Panc1 (cell line): ENCODE results near the gene FBXO5. TPM values are rescaled to one million over a fixed set of nuclear protein-coding genes. Genes with fewer than 3 reads are reported as not detected.

Experiments used
- ATAC-seq: fragments of 200-7000 bp; cut with Tn5 transposase; 2 replicates; pipeline ENCODE4 v1.9.1; 2020; ENCODE audit warnings: mild to moderate bottlenecking, moderate library complexity
- BruUV-seq: library from RNA; stranded (reverse); fragments of 400-500 nt; replicated peaks from 2 replicates; lab custom pipeline; 2021; lab: Mats Ljungman, UMichigan
- CTCF ChIA-PET: fragments of 300-600 bp; sonication (Branson Sonifier 250); formaldehyde crosslinking; loops from one replicate; lab custom pipeline; 2022; ENCODE audit warnings: antibody characterized with exemption; lab: Charles Lee
- POLR2A ChIA-PET: fragments of 300-600 bp; sonication (Branson Sonifier 250); formaldehyde crosslinking; loops from one replicate; lab custom pipeline; 2022; ENCODE audit warnings: antibody characterized with exemption; lab: Charles Lee
- DNase-seq: peaks from one replicate; pipeline ENCODE4 v3.0.0-alpha.2; 2010; ENCODE audit warnings: low read depth, low spot score
- H3K27ac ChIP-seq: 2 replicates; pipeline ENCODE4 v1.5.1; 2011; ENCODE audit warnings: mild to moderate bottlenecking, low read length, inconsistent platforms
- H3K27me3 ChIP-seq: fragments of 200-500 bp; sonication (Bioruptor generic); 2 replicates; pipeline ENCODE4 v1.6.0; 2014; ENCODE audit warnings: low read length, inconsistent platforms; ENCODE audit not compliant: control insufficient read depth, insufficient read depth
- H3K36me3 ChIP-seq: fragments of 200-500 bp; sonication (Bioruptor generic); 2 replicates; pipeline ENCODE4 v1.5.1; 2014; ENCODE audit warnings: inconsistent platforms, mild to moderate bottlenecking, low read length, moderate library complexity; ENCODE audit not compliant: control insufficient read depth, insufficient read depth
- H3K4me1 ChIP-seq: 2 replicates; pipeline ENCODE4 v1.5.1; 2011; ENCODE audit warnings: inconsistent platforms, mild to moderate bottlenecking, low read length, moderate library complexity; ENCODE audit not compliant: control insufficient read depth, insufficient read depth
- H3K4me3 ChIP-seq, 2 experiments: 2 replicates each; pipeline ENCODE4 v1.5.1; 2011 to 2012; ENCODE audit warnings: low read depth in 2 of 2, low read length in 2 of 2, mild to moderate bottlenecking in 2 of 2, inconsistent platforms in 1 of 2, moderate library complexity in 1 of 2
- H3K9me3 ChIP-seq: fragments of 200-500 bp; sonication (Bioruptor generic); 2 replicates; pipeline ENCODE4 v1.5.1; 2014; ENCODE audit warnings: low read depth, mild to moderate bottlenecking, inconsistent platforms, low read length, moderate library complexity; ENCODE audit not compliant: control insufficient read depth, insufficient read depth
- CTCF ChIP-seq: fragments of 450-650 bp; IDR thresholded peaks from 2 replicates; pipeline ENCODE4 v1.5.1; 2017; ENCODE audit warnings: mild to moderate bottlenecking
- POLR2AphosphoS5 ChIP-seq: IDR thresholded peaks from 2 replicates; pipeline ENCODE4 v1.6.1; 2012; ENCODE audit warnings: mild to moderate bottlenecking, low read depth, low read length, moderate library complexity
- REST ChIP-seq, 2 experiments: IDR thresholded peaks; 2 replicates each; pipeline ENCODE4 v1.6.1; 2011 to 2012; ENCODE audit warnings: low read depth in 2 of 2, control low read depth in 1 of 2, low read length in 1 of 2, mild to moderate bottlenecking in 1 of 2, moderate library complexity in 1 of 2; ENCODE audit not compliant: insufficient read depth in 1 of 2
- SIN3A ChIP-seq: IDR thresholded peaks from 2 replicates; pipeline ENCODE4 v1.6.1; 2012; ENCODE audit warnings: low read depth, mild to moderate bottlenecking, low read length, moderate library complexity, borderline replicate concordance; ENCODE audit not compliant: insufficient read depth
- TCF7L2 ChIP-seq: IDR thresholded peaks from 2 replicates; pipeline ENCODE4 v1.6.1; 2011; ENCODE audit warnings: mild to moderate bottlenecking, low read depth, low read length, inconsistent platforms
- in situ Hi-C: cut with HindIII; loops from 2 replicates; pipeline ENCODE4 v1.10.0; 2016; ENCODE audit warnings: low sequenced_read_pairs, low pct_unique_long_range_greater_than_20kb
- intact Hi-C: fragments of 100-400 bp; cut with micrococcal nuclease; formaldehyde crosslinking; loops from one replicate; pipeline ENCODE4 v1.10.0; 2022; ENCODE audit not compliant: unreplicated experiment
- total RNA-seq: library from RNA; stranded (reverse); gene quantifications from one replicate; pipeline ENCODE4 v1.2.1, GENCODE V29; 2021; ENCODE audit not compliant: unreplicated experiment

FBXO5 gene
- total RNA-seq, 1 experiment from 2014 or later = 33.6 TPM

GRCh38 chr6:152980656-152981055 is 2.2 kb downstream of the FBXO5 start:
- in situ Hi-C loops = no loop called here
- ATAC-seq = no peak
- DNase-seq = no peak
- intact Hi-C loops = no loop called here
- H3K4me1 ChIP-seq = peaks cover 43% of the 10 kb centered on the region
- peak overlapping the region; percentile 94 for H3K27ac ChIP-seq
- POLR2A ChIA-PET = no interaction called here
- peaks cover 33% of the 10 kb centered on the region for H3K36me3 ChIP-seq
- H3K27me3 ChIP-seq = no peaks in the 10 kb centered on the region
- TF ChIP-seq SIN3A = no peak
- no peak for TF ChIP-seq TCF7L2
- TF ChIP-seq POLR2AphosphoS5 = no peak
- TF ChIP-seq REST (IDR thresholded peaks at IDR 0.05; ENCODE audit: insufficient read depth in 1 of 2, low read depth in 2 of 2, low read length in 1 of 2) = no peak
- TF ChIP-seq CTCF = no peak
- no peaks in the 10 kb centered on the region for H3K9me3 ChIP-seq
- CTCF ChIA-PET = no interaction called here
- no TSS peak for BruUV-seq
- H3K4me3 ChIP-seq = peak overlapping the region; percentile 69 to 82; a peak in 3 of 4 replicates

- Histone ChIP-seq H3K36me3 (peaks cover 48% of the 10 kb centered on the region), H3K4me1 (peaks cover 43% of the 10 kb centered on the region), H3K9me3 (no peaks in the 10 kb centered on the region), H3K4me3 (no peak overlapping the region), H3K27me3 (no peaks in the 10 kb centered on the region), H3K27ac (peak overlapping the region; percentile 29; the same call in 1 of the 2 replicates)
- TF ChIP-seq TCF7L2 (no peak), SIN3A (no peak), REST (IDR thresholded peaks at IDR 0.05; ENCODE audit: insufficient read depth in 1 of 2, low read depth in 2 of 2, low read length in 1 of 2) (no peak), CTCF (no peak), POLR2AphosphoS5 (no peak)
- no peak for ATAC-seq
- no TSS peak for BruUV-seq
- DNase-seq = no peak
- in situ Hi-C loops = no loop called here
- POLR2A ChIA-PET = no interaction called here
- CTCF ChIA-PET = no interaction called here
- intact Hi-C loops = no loop called here
Observed at GRCh38 chr6:152979116-152979515, 3.7 kb downstream of the FBXO5 start.
